Activated T-cell treated with anti-CD3 and anti-CD28 coated beads, Interleukin-2, amount 50 U/mL, for 48 hours (primary cell): ENCODE measurements around the gene P2RY4.
"Not testable (repeated sequence)": the region's sequence is repeated elsewhere in the genome, so short reads cannot be mapped to it uniquely, and the experiment has no call there.

Source experiments
- DNase-seq, 2 experiments: peaks; one replicate each; pipeline ENCODE4 v3.0.0-alpha.2; 2020

The P2RY4 gene

DNA sequence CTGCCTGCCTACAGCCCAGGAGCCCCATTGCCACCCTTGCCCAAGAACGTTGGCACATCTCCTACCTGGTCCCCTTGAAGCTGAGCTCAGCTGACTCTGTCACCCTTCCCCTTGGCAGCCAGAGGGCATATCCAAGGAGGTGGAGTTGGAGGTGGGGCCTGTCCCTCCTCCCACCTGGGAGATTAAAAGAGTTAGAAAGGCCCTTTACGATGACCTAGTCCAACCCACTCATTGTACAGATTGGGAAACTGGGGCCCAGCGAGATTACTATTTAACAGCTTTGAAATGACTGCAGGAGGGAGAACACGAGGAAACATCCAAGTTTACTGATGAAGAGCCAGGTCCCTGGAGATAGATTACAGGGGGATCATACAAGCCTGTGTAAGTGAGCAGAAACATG is at the start of gene P2RY4:
TSS of gene P2RY4 (minus strand) at position 101 of the 400 bp plus-strand sequence. CDS start 580 bp downstream, outside the sequence.
- no peak for DNase-seq

DNA sequence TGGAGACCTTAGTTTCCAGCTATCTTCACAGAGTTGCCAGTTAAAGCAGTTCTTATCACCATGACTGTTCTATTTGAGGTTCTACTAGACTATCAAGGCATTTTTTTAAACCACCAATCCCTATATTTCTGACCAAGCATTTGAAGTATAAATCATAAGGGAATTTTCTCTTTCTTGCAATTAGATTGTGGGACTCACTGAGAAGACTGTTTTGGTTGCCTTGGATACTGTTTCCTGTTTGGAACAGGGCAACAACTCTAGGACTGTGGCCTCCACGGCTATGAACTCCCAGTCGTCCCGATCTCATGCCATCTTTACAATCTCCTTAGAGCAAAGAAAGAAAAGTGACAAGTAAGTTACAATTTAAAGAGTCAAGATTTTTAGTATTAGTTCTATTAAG is 41.7 kb upstream of the P2RY4 start:
- DNase-seq, result no peak

DNA sequence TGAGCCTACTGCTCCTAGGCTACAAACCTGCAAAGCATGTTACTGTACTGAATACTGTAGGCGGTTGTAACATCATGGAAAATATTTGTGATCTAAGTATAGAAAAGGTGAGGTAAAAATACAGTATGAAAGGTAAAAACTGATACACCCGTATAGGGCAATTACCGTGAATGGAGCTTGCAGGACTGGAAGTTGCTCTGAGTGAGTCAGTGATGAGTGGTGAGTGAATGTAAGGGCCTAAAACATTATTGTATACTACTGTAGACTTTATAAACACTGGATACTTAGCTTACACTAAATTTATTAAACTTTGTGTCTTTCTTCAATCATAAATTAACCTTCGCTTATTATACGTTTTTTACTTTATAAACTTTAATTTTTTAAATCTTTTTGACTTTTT is 33.6 kb upstream of the P2RY4 start:
- DNase-seq, result no peak

DNA sequence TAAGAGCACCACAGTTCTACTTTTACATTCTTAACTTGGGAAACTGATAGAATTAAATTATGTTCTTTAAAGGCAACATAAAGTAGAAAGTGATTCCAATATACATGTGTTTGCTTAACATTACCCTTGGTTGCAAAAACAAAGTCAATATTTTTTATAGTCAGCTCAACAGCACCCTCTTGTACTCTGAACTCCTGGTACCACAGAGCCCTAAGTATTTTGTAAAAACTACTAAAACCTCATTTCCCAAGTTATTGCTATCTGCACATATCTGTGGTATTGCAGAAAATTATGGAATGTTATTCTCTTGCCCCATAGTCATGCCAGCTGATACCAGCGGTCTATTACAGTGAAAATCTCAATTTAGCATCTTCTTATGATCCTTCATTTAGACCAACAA is 32.8 kb upstream of the P2RY4 start:
- no peak for DNase-seq

DNA sequence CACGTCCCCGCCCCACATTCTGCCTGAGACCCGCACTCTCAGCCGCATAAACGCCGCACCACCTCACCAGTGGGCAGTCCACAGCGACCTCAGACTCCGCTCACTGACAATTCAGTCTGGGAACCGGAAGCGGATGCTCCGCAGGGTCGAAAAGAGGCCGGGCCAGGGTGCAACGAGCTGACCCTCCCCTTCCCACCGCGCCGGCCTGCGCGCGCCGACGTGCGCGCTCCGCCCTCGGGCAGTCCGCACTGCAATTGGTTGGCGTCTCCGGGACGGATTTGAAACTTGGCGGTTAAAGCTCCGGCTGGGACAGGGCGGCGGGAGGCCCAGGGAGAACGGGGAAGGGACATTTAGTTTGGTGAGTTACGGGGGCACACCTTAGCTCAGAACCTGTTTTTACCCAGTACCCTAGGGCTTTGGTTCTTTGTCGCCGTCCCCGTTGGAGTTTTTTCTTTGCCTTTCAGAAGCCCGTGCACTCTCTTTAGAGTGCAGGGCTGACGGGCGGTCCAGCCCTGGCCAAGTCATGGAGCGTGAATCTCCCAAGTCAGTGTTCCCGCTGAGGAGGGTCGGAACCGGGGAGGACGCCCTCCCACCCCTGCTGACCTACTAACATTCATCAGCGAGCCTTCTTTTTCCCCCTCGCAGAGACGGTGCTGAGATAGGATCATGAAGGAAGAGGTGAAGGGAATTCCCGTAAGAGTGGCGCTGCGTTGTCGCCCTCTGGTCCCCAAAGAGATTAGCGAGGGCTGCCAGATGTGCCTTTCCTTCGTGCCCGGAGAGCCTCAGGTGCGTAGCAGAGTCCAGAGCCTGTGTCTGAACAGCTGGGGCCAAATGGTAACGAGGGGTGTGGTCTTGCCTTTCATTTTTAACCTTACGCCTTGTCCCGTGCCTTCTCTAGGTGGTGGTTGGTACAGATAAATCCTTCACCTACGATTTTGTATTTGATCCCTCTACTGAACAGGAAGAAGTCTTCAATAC is 30.1 kb upstream of the P2RY4 start, which contains the start of the genes KIF4A and PDZD11:
TSS of gene KIF4A (plus strand) at position 312 of the 978 bp plus-strand sequence. CDS start at position 667, 355 bp downstream.
TSS of gene PDZD11 (minus strand) at position 135 of the 978 bp plus-strand sequence. CDS start 586 bp downstream, outside the sequence.
- peak; percentile 83 to 87 for DNase-seq

DNA sequence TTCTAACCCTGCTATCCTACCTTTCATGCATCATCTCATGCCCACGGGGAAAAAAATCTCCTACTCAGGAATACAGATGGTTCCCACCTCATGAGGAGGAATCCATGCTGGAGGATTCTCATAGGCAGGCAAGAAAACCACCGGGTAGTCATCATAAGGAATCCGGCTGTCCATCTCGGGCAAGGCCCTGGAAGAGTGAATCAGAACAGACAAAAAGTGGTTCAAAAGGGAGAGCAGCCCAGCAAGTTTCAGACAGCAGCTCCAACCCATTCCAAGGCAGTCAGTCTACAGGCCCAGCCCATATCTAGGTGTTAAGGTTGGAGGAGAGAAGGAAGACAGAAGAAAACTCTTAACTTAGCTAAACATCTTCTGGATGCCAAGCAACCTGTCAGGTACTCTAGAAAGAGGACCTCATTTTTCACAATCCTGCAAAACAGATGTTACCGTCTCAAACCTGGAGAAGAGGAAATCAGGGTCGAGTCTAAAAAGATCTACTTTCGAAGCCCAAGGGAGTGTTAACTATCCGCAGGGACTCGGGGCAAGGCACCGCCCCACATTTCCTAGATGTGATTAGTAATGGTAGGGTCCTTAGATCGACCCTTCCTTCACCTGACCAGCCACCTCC is 29.3 kb upstream of the P2RY4 start:
- no peak for DNase-seq

DNA sequence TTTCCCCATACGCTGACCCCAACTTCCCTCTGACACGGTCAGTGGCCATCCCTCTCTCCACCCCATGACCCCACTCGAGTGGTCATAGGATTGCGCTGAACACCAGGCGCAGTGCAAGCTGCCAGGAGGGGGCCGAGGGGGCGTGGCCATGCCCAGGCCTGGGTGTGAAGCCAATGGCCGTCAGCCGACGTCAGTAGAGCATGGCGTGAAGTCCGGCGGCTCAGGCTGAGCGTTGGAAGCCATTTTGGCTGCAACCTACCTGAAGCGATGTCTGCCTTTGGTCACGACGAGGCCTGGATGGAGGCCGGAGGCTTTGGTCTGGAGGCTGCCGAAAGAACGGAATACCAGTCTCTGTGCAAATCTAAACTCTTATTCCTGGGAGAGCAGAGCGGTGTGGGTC is 21.9 kb upstream of the P2RY4 start, which contains the start of gene RAB41:
TSS of gene RAB41 (plus strand) at position 222 of the 400 bp plus-strand sequence. CDS start at position 268, 46 bp downstream.
- no peak for DNase-seq

DNA sequence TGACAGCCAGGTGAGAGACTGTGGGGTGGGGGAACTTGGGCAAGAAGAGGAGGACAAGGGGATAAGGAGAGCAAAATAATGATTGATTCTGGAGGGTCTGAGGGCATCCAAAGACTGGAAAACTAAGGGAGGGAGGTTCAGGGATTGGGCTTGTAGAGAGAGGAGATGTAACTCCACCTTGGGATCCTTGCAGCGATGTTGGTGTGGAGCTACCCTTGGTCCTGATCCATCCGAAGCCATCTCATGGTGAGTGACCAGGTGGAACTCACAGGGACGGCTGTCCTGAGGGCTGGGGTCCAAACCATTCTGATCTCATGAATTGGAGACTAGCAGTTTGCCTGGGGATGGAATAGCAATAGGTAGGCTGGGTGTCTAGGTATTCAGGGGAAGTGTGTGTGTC is 20.6 kb upstream of the P2RY4 start:
- DNase-seq, result no peak

DNA sequence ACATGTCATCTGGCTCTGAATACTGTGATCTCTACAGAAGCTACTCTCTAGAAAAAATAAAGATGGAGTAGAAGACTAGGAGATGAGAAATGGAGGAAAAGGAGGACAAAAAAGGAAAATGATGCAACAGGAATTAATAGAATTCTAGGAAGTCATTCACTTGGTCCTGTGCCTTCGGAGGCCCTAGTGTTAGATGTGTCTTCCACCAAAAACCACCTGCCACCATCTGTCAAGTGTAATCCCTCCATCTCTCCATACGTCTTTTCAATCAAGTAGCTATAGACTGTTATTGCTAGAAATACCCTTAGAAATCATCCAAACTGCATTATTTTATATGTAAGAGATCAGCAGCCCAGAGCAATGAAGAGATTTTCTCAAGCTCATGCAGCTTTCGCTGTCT is 19.1 kb upstream of the P2RY4 start:
- no peak for DNase-seq

DNA sequence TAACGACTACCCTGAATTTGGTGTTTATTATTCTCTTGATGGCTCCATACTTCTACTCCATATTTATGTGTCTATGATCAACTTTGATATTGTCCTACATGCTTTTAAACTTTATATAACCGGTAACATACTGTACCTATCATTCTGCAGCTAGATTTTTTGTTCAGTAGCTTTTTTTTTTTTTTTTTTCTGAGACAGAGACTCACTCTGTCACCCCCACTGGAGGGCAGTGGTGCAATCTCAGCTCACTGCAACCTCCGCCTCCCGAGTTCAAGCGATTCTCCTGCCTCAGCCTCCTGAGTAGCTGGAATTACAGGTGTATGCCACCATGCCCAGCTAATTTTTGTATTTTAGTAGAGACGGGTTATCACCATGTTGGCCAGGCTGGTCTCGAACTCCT is 14.0 kb upstream of the P2RY4 start:
- DNase-seq, result not testable (repeated sequence)

DNA sequence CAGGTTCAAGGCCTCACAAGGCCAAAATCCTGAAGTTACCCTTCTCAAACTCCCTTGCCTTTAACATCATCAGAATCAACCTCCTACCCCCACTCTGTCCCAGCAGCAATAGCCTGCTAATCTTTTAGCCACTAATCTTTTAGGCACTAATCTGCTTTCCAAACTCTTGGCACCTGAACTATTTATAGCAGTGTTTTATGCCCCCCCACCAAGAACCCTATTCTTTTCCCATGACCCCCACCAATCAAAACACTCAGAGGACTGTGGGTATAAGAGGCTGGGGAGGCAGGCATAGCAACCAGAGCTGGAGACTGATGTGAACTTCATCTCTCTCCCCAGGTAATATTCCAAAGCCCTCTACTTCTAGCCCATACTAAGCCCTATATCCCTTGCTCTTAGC is 8.0 kb upstream of the P2RY4 start, which contains the start of gene ARR3:
TSS of gene ARR3 (plus strand) at position 301 of the 400 bp plus-strand sequence. CDS start 1,052 bp downstream, outside the sequence.
- DNase-seq, result no peak

DNA sequence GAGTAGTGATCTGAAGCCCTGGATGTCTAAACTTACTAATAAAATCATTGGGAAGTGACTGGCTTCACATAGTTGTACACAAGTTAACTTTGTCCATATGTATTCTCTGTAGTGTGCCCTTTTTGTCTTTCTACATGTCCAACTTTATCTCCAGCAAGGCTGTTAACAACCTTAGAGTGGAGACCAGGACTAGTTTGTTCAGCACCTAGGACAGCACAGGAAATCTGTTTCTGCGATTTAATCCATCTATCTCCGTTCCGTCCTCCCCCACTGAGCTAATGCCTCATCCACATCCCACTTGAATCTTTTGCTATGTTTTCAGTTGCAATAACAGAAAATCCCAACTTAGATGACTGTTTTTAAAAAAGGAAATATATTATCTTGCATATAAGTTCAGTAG is 4.8 kb upstream of the P2RY4 start:
- no peak for DNase-seq

DNA sequence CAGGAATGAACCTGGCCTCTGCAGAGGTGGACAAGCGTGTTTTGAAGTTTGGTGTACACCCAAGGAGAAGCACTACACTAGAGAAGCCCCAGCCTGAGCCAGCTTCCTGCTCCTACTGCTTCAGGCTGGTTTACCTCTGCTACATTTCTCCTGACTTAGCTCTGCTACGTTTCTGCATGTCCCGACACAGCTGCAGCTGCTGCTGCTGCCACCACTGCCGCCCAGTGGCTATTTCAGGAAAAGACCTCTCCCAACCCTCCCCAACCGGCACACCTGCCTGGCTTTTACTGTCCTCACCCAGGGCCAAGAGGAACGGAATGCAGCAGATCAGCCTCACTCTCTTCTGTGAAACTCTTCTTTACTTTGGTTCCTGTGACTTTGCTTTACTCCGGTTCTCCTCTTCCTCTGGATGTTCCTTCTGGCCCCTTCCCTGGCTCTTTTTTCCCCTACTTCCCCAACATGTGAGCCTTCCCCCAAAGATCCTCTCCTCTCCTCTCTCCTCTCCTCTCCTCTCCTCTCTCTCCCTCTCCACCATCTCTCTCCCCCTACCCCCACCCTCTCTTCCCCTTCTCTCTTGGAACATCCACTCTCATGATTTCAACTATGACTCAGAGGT is 3.1 kb upstream of the P2RY4 start:
- peak; percentile 55 to 70 for DNase-seq

DNA sequence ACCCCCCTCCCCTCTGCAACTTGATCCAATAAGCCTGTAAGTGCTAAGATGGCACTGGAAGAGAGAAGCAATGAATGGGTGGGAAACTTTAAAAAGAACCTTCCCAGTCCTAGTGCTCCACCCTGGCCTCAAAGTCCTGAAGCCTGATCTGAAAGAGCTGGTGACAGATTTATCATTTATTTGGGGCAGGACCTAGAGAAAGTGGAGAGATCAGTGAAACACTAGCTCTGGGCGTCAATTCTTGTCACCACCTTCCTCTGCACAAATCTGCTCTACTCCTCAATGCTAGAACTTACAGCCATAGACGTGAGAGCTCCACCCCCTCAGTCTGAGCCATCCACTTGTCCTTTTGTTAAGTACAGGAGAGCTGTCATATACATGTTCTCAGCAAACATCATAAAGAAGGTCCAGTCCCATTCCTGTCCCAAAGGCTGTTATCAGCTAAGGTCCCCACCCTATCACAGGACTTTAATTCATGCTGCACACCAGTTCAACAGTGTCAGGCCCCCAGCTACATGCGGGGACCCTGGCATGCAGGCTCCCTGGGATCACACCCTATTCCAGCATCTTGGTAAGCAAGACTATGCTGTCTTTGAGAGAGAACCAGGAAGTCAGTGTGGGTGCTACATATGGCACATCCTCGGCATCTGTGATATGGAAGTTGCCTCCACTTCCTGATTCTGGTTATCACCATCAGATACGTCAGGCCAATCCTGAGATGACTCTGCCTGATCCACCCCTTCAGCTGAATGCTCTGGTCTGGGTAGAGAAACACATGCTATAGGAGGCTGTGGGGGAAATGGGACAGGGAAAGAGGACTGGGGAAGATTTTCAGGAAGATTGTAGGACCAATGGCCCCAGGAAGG is 2.3 kb downstream of the P2RY4 start:
- DNase-seq, result no peak

DNA sequence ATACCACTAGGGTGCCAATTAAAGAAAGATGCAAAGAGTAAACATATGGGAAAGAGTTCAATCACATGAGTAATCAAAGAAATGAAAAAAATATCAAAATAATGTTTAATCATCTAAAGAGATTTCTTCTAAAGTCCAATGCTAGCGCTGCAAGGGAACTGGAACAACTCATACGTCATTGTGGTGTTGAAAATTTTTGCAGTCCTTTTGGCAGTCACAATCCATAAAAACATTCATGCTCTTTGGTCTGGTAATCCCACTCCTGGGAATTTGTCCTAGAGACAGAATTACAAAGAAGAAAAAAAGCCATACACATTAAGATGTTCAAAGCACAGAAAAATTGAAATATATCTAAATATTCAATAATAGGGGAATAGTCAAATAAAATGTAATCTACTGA is 4.6 kb downstream of the P2RY4 start:
- DNase-seq, result no peak

DNA sequence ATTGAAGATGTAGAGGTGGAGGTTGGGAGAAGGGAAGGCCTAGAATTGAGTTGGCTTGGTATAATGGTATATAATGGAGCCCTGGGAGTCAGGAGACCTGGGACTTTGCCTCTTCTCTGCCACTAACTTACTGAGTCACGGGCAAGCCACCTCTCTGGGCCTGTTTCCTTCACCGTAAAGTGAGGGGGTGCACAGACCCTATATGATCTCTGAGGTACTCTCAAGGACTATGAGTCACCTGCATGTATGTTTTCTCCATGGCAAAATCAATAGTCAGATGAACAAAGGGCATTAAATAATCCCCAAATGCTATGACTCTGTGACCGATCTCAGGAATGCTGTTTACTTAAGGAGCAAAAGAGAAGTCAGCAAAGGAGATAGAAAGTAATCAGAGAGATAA is 5.1 kb downstream of the P2RY4 start:
- no peak for DNase-seq

DNA sequence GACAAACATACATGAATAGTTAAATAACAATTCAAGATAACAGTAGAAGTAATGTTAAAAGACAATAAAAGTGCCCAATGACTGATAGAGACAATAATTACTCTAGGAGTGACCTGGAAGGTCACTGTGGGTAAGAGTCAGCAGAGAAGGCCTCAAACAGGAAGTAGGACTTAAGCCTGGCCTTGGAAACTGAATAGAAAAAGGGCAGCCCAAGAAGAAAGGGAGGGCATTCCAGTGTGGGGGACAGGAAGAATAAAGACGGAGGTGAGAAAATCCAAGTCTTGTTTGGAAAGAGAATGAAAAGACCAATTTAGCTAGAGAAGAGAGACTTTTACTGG is 6.0 kb downstream of the P2RY4 start:
- DNase-seq, result no peak

DNA sequence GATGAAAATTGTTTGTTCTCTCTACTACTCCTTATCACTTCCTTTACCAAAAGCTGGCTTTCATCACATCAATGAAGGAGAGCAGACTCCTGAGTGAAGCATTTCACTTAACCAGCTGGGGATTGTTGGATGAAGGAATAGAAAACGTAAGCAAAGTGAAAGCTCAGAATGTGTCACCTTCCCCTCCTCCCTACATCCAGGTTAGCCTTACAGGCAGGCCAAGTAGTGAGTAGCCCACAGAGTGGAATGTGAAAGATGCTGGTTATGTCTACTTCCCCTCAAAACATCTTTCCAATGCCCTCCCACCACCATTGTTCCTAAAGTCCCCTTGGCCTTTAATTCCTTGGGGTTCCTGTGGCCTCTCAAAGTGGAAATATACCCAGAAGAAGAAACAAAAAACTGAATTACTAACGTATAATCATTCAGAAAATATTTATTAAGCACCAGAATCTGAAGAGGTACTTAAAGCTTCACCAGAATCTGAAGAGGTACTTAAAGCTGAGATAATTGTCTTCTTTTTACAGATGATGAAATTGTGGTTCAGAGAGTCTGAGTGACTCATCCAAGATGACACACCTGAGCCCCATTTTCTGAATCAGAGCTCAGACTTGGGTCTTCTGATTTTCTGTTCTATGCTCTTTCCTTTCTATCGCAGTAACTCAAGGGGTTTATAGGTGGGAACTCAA is 6.5 kb downstream of the P2RY4 start:
- no peak for DNase-seq

DNA sequence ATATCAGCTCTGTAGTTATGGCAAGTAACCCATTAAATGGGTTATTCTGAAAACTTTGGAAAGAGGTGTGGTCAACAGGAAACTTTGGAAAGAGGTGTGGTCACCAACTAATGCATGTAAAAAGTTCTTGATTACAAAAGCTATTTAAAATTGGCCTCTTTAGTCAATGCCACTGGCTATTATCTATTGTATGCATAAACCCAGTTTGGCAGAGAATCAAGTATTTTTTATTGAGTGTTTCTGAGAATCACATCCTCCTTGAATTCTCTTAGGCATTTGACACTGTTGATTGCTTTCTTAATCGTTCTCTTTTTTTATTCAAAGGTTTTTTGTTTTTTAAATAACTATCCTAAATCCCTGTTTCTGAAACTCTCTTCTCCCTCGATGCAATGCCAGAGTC is 7.5 kb downstream of the P2RY4 start:
- DNase-seq, result no peak

DNA sequence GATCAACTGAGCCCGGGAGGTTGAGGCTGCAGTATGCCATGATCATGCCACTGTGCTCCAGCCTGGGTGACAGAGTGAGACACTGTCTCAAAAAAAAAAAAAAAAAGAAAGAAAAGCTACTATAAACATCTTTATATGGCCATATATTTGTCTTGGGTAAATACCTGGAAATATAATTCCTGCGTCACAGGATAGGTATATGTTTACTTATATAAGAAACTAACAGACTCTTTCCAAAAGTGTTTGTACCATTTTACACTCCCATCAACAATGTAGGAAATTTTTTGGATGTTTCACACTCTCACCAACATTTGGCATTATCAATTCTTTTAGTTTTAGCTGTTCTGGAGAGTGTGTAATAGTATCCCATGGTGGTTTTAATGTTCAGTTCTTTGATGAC is 12.8 kb downstream of the P2RY4 start:
- DNase-seq, result no peak

DNA sequence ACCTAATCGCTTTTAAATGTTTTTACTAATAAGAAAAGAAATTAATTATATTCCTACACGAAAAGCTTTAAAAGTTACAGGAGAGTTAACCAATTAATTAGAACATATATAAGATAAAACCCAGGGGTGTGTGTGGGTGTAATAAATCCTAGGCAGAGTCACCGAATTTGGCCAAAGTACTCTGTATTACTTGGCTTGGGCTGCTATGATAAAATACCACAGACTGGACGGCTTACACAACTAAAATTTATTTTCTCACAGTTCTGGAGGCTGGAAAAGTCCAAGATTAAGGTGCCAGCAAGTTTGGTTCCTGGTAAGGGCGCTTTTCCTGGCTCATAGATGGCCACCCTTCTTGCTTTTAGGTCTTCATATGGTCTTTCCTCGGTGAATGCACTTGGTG is 15.1 kb downstream of the P2RY4 start:
- DNase-seq, result no peak

DNA sequence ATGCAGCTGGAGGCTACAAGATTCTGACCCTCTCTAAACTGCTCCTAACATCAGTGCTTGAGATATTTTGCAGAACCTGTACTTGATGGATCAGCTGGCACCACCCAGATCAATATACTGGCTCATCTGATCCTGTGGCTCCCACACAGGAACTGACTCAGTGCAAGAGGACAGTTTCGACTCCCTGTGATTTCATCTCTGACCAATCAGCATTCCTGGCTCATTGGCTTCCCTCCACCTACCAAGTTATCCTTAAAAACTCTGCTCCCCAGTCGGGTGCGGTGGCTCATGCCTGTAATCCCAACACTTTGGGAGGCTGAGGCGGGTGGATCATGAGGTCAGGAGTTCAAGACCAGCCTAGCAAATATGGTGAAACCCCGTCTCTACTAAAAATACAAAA is 16.4 kb downstream of the P2RY4 start:
- not testable (repeated sequence) for DNase-seq
